Esophagus mucosa (tissue), 1 donor: ENCODE results near the gene RAB31. TPM values are rescaled to one million over a fixed set of nuclear protein-coding genes. Genes with fewer than 3 reads are reported as not detected.

Source experiments
- ATAC-seq: fragments of 200-7000 bp; cut with Tn5 transposase; one replicate; pipeline ENCODE4 v1.9.1; 2020
- total RNA-seq: library from RNA; stranded (reverse); gene quantifications from one replicate; pipeline ENCODE4 v1.2.4, GENCODE V29; 2023
- donor health status: DM: yes; HTN: yes; CAD: no.

The RAB31 gene
- total RNA-seq, 1 donor from 2014 or later: 50.0 TPM

DNA sequence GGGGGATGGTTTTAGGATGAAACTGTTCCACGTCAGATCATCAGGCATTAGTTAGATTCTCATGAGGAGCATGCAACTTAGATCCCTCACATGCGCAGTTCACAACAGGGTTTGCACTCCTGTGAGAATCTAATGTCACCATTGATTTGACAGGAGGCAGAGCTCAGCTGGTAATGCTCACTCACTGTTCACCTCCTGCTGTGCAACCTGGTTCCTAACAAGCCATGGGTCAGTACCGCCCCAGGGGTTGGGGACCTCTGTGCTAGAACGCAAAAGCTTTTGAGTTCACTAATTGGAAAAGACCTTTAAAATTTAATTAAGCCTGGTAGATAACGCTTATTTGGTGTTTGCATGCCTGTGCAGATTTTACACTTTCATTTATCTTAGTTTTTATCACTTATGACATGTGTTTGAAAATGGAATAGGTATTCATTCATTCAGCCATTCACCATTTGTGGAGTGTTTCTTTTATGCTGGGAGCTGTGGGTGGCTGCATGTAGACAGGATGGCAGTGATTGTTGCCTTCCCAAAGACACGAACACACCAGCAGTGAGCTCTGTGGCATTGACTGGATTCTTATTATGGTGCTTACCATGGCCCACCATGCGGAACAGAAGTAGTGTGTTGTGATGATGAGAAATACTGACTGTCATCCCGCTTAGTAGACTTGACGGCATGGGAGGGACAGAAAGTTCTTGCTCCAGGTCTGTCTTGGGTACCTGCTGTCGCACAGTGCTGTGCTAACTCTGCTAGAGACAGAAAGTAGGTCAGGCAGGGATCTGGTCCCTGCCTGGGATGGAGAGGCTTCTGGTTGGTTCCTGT lies 6.4 kb downstream of the RAB31 start:
- no peak for ATAC-seq

DNA sequence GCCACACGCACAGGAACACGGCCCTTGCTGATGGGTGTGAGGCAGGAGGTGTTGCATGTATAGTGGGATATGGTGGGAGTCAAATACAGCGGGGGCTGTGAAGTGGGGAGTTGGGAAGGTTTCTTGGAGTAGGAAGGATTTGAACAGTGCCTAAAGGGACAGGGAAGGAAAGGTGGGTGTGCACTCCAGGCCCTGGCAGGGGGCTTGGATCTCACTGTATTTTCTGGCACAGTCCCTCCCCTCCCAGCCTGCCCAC lies 6.9 kb downstream of the RAB31 start:
- ATAC-seq: no peak

DNA sequence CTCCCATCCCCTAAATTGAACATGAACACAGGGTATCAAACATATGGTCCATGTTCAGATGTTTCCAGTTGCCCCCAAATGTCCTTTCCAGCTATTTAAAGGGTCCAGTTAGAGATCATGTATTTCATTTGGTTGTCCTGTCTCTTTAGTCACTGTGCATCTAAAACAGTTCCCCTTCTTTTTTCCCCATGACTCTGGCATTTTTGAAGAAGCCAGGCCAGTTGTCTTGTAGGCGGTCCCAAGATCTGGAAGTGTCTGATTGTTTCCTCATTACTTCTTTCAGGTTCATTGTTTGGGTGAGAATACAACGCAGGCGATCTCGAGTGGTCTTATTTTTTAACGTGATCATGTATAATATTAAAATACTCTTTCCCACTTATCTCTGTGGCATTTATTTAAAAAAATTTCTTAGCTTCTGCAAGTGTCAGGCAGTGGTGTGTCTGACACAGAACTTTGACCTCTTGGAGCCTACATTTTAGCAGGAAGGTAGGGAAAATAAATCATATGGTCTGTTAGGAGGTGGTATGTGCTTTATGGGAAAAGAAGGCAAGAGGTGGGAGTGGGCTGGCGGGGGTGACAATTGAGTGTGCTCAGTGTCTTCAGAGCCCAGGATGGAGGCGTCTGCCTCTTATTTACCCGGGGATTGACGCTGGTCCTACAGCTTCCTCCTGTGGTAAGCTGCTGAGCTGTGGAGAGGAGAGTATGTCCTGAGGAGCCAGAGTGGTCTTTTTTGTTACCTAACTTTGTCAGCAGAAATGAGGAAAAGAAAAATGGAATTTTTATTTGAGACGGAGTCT lies 8.1 kb downstream of the RAB31 start:
- ATAC-seq: no peak

DNA sequence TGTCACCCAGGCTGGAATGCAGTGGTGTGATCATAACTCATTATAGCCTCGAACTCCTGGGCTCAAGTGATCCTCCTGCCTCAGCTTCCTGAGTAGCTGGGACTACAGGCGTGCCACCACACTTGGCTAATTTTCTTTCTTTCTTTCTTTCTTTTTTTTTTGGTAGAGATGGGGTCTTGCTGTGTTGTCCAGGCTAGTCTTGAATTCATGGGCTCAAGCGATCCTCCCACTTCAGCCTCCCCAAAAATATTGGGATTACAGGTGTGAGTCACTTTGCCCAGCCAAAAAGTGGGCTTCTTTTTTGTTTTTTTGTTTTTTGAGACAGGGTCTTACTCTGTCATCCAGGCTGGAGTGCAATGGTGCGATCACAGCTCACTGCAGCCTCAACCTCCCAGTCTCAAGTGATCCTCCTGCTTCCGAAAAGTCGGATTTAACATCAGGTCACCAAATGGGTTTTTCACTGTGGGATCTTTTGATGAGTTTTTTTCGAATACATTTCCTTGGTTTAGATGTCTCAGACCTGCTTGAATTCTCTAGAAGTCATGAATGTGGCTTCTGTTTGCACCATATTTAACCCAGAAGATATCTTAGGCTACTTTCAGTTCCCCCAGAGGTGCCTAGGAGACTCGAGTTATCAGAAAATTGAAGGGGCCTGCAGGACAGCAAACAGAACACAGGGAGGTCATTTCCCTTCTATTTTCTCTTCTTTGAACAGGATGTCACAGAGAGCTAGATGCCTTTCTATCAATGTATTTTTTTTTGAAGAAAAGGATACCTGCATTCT lies 8.9 kb downstream of the RAB31 start:
- no peak for ATAC-seq

DNA sequence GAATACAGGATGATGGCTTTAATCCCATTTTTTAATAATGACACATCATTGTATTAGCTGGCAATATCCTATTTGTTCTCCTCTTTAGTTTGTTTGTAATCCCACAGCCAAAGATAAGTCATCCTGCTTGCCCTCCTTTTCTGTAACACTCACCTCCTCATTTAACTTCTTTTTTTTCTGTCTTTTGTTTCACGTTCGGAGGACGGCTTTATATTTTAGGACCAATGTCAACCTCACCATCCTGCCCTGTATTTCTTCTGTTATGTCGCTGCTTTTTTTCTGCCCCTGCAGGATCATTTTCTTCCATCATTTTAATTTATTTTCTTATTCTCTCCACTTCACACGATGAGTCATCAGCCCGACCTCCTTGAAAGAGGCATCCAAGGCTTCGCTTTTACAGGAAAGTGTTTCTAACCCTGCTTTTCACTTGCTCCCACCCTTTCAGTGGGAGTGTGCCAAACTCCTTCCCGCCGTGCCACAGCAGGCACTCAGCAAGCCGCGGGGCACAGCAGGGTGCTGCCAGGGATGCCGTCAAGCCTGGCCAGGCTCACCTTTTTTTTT lies 11.4 kb downstream of the RAB31 start:
- peak; percentile 76 for ATAC-seq

DNA sequence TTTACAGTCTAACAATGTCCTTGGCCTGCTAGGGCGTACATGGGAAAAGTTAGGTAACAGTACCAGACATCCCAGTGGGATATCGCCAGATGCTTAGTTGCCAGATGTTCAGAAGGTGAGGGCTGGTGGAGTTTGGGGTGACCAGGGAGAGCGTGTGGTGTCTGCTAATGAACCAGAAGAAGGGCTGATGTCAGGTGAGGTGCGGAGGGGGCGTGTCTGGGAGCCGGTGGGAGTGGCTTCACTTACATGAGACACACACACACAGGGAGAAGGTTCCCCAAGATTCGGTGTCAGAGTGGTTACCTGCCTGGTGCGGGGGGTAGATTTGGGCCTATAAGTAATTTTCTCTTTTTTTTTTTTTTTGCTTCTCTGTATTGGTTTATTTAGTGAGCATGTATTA lies 12.2 kb downstream of the RAB31 start:
- peak; percentile 21 for ATAC-seq

DNA sequence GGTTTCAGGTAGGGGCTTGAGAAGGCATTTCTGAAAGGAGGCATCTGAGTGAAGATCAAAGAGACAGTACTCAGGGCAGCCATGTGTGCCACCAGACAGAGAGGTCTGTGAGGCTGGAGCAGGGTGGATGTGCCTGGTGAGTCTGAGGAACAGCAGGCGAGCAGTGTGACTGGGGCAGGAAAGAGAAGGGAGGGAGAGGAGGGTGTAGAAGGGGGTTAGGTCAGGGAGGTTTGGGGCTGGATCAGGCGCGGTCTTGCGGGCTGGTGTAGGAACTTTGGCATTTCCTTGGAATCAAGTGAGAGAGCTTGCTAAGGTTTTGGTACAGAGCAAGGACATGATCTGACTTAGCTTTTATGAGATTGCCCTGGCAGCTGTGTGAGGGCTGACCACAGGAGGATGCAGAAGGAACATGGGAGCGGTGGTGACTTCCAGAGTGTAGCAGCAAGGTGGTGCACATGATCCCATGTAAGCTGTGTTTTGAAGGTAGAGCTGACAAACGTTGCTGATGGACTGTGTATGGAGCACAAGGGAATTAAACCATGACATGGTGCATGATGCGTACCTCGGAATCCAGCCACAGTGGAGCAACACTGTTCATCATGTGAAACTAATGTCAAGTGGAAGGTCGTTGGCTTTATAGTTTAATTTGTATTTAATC lies 13.9 kb downstream of the RAB31 start:
- no peak for ATAC-seq

DNA sequence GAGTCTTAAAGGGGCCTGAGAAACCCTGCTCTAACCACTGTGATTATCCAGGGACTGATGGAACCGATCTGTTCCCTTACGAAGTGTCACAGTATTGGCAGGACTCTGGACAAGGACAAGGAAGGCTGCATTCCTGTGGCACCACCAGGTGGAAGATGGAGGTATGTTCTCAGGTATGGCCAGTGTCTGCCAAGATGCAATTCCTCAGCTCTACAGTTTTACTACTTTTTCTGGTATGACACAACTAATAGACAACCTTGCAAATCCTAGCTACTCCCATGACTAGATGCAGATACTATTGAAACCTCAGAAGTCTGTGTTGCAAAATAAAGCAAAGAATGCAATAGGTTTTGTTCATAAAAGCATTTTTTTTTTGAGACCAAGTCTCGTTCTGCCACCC lies 14.6 kb downstream of the RAB31 start:
- ATAC-seq: peak; percentile 80

DNA sequence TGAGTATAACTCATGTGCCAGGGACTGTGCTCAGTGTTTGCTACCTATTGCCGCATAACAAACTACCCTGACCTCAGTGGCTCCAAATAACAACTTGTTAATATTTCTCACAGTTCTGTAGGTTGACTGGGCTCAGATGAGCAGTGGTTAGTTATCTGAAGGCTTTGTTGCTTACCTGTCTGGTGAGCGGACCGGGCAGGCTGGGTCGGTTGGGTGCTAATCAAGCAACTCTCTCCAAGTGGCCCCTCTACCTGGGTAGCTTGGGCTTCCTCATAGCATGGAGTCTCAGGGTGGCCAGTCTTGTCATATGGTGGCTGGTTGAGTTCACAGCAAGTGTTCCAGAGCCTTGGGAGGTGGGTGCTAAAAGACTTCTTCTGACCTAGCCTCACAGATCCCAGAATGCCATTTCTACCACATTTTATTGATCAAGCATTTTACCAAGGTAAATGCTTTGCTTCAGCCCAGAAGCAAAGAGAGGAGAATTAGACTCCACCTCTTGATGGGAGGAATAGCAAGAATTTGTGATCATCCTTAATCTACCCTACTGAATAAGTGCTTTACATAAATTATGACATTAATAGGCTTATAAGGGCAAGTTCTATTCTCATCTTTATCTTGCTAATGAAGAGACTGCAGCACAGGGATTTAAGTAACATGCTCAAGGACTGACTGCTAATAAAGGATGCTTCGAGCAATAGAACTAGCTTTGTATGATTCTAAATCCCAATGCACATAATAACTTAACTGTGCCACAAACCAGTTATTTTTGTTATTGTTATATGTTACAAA lies 16.9 kb downstream of the RAB31 start:
- no peak for ATAC-seq

DNA sequence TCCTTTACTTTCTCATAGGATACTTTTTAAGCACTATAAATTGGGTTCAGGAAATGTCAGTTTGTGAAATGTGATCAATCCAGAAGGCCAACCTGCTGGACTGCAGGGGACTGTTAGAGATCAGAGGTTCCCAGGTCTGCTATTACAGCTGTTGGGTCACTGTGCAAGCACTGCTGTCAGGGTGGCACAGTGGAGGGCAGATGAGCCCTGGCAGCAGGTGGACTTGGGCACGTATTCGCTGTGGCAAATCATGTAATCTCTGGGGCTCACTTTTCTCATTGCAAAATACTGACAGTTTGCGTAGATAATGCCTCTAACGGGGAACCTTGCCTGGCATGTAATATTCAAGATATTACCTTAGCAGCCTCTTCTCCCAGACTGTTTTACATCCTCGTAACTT lies 18.1 kb downstream of the RAB31 start:
- ATAC-seq: no peak

DNA sequence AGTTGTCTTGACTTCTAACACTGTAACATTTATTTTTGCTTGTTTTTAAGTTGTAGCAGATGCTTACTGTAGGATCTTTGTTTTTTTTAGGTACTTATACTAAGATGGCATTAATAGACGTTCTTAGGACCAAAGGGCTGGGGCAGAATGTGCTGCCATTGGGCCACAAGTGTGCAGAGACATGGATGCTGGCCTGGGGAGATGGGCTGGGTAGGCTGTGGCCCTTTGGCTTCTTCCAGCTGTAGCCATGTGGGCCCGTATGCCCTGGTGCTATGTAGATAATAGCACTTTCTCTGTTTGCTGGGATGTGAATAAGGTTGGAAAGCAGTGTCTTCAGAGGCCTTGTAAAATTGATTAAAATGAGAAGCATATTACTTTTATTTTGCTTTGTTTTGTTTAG lies 18.8 kb downstream of the RAB31 start:
- ATAC-seq: no peak

DNA sequence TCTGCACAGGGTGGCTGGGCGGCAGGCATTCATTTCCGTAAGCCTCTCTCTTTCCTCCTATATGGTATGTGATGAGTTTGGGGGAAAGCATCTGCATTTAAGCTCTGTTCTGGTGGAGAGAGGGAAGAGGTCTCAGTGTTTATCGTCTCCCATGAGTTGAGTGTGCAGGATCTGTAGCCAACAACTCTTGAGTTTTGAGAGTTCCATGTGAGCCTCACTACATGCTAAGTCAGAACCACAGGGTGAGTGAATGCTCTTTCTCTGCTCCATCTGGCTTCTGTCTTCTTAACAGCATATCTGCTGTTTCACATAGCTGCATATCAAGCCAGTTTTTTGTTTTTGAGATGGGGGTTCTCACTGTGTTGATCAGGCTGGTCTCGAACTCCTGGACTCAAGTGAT lies 22.7 kb downstream of the RAB31 start:
- no peak for ATAC-seq

DNA sequence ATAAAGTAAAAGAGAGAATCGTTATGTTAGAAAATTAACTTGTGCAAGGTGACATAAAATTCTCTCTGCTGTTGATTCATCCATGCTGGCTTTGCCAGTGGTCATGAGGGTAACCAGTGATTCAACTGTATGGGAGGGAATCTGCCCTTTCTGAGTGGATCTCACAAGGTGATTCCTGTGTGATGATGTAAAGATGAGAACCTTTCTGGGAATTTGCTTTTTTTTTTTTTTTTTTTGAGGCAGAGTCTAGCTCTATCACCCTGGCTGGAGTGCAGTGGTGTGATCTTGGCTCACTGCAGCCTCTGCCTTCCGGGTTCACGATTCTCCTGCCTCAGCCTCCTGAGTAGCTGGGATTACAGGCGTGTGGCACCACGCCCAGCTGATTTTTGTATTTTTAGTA lies 23.3 kb downstream of the RAB31 start:
- ATAC-seq: peak; percentile 36

DNA sequence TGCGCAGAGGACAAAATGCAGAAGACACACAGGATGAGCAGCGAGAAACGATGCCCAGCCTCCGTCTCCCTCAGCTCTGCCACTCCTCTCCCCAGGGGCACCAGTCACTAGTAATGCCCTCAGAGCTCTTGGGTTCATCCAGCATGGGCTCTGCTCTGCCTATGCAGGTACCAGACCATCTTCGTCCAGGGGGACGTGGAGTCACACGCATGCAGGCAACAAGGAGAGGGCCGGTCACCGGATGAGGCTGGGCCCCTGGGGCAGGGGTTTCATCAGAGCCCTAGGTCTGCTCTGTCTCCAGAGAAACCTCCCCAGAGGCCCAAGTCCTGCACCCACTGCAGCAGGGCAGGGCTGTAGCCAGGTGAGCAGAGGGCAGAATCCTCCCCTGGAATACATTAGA lies 23.9 kb downstream of the RAB31 start:
- no peak for ATAC-seq

DNA sequence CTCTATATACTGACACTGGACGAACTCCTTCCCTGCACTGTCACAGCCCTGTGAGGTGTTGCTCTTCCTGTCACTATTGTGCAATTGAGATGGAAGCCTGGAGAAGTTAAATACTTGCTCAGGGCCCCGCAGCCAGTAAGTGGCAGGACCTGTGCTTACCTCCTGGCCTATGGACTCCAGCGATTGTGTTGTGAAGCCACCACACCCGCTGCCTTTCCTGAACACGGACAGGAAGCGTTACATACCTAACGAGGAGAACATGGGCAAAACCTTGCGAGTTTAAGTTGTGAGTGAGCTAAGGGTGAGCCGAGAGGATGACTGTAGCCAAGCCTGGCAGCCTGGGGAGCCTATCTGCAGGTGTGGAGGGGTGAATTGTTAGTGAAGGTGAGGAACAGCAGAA lies 26.1 kb downstream of the RAB31 start:
- peak; percentile 91 for ATAC-seq

DNA sequence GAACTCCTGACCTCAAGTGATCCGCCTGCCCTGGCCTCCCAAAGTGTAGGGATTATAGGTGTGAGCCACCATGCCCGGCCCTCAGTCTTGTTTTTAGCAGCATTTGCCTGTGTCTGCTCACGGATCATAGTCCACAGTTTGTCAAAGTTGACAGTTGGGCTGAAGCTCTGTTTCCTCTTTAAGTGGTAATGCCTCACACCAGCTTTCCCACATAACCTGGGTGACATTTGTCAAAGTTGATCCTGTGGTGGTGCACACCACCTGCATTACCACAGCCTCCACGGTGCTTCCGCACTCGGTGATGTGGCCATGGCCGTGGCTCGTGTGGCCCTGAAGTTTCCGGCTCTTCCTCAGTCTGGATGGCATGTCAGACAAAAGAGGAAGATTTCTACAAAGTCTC lies 27.1 kb downstream of the RAB31 start:
- no peak for ATAC-seq

DNA sequence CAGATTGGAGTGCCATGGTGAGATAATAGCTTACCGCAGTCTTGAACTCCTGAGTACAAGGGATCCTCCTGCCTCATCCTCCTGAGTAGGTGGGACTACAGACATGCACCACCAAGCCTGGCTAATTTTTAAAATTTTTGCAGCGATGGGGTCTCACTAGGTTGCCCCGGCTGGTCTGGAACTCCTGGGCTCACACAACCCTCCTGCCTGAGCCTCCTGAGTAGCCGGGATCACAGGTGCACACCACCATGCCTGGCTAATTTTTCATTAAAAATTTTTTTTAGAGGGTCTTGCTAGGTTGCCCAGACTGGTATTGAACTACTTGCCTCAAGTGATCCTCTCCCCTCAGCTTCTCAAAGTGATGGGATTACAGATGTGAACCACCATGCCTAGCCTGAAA lies 27.8 kb downstream of the RAB31 start:
- no peak for ATAC-seq

DNA sequence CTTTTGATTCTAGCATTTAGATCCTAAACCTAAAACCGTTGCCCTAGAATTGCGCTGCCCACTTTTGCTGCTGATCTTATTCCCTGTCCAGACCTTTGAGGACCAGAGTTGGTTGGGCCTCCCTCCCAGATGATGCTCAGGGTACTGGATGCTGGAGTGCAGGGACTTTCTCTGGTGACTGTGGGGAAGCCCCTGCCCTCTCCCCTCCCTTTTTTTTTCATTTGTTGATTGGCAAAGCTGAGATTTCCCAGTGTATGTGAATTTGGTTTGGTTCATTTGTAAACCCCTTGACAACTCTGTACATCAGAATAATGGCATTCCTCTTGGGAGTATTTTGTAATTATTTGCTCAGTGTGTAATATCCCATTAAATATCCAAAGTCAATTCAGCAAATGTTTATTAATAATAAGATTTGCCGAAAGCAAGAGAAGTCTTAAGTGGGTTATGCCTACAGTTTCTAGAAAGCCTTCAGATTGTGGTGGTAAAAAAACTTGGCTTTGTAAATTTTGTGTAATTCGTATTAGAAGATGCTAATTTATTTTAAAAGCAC lies 28.3 kb downstream of the RAB31 start:
- ATAC-seq: no peak

DNA sequence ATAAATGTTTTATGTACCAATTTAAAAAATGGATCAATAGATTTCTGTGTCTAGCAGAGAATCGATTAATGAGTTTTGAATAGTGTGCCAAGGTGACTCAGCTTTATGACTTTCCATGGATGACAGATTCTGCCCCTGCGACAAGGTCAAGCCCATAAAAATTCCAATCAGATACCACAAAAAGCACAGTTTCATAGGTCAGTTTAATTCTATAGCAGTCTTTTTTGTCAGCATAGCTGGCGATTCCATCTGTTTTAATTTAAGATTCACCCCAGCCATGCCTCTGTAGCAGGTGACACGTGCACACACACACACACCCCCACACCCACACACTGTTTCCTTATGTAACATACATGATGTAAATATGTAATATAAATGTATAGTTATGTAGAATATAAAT lies 28.9 kb downstream of the RAB31 start:
- ATAC-seq: no peak

DNA sequence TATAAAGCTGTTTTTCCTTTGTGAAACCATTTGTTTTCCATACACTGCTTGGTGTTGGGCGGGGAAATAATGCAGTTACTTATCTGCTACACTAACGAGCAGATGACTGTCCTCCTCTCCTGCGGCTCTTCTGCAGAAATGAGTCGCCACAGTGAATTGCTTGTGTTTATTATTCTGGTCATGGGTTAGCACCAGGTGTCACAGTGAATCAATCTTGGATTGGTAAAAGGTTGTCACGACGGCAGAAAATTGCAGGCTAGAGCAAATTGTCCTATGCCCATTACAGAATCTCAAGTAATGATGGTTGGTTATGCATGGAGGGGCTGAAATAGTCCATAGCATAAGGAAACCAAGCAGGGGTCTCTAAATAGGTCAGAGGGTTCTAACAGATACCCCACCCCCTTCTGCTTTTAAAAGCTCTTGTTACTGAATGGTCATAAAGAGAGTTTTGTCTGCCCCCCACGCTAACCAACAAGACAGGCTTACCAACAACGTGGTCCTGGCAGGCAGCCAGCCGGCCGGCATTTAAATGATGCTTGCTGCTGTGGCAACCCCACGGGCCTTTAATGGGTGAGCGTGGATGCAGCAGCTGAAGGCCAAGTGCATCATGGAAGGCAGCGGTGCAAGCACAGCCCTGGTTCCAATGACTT lies 29.5 kb downstream of the RAB31 start:
- no peak for ATAC-seq
